MM.1S (cell line): ENCODE data around the gene DCLRE1B.
A peak's percentile ranks its signal among the peaks of the same experiment; 100 is the strongest.

ENCODE experiments used
- DNase-seq: peaks from one replicate; pipeline ENCODE4 v3.0.0-alpha.2; 2015
- H2AFZ ChIP-seq: fragments of 300-600 bp; sonication (generic); 2 replicates; pipeline ENCODE4 v1.6.0; 2016; ENCODE audit warnings: antibody characterized with exemption, low read length
- H3F3A ChIP-seq: fragments of 300-600 bp; sonication (generic); 2 replicates; pipeline ENCODE4 v1.6.1; 2016; ENCODE audit warnings: mild to moderate bottlenecking, antibody characterized with exemption, low read length, moderate library complexity, mixed read lengths; ENCODE audit not compliant: insufficient read depth
- H3K27ac ChIP-seq: fragments of 300-600 bp; sonication (generic); 2 replicates; pipeline ENCODE4 v1.5.1; 2016; ENCODE audit warnings: mild to moderate bottlenecking, low read length
- H3K27me3 ChIP-seq: fragments of 300-600 bp; sonication (generic); replicated peaks from 2 replicates; pipeline ENCODE4 v1.6.0; 2016; ENCODE audit warnings: low read length; ENCODE audit not compliant: insufficient read depth
- H3K36me3 ChIP-seq: fragments of 300-600 bp; sonication (generic); replicated peaks from 2 replicates; pipeline ENCODE4 v1.6.1; 2016; ENCODE audit warnings: mild to moderate bottlenecking, low read length, mixed read lengths; ENCODE audit not compliant: insufficient read depth
- H3K4me1 ChIP-seq: fragments of 300-600 bp; sonication (generic); 2 replicates; pipeline ENCODE4 v1.6.1; 2016; ENCODE audit warnings: low read length, mixed read lengths
- H3K4me2 ChIP-seq: fragments of 300-600 bp; sonication (generic); 2 replicates; pipeline ENCODE4 v1.6.0; 2016; ENCODE audit warnings: low read depth, low read length
- H3K4me3 ChIP-seq: fragments of 300-600 bp; sonication (generic); 2 replicates; pipeline ENCODE4 v1.5.1; 2016; ENCODE audit warnings: low read length, mixed read lengths
- H3K79me2 ChIP-seq: fragments of 300-600 bp; sonication (generic); 2 replicates; pipeline ENCODE4 v1.6.1; 2016; ENCODE audit warnings: mixed run types, low read length, mixed read lengths
- H3K9ac ChIP-seq: fragments of 300-600 bp; sonication (generic); 2 replicates; pipeline ENCODE4 v1.6.1; 2016; ENCODE audit warnings: low read length, mixed read lengths
- H3K9me2 ChIP-seq: fragments of 300-600 bp; sonication (generic); replicated peaks from 2 replicates; pipeline ENCODE4 v1.6.1; 2016; ENCODE audit warnings: mild to moderate bottlenecking, low read length, mixed read lengths; ENCODE audit not compliant: insufficient read depth
- H3K9me3 ChIP-seq: fragments of 300-600 bp; sonication (generic); replicated peaks from 2 replicates; pipeline ENCODE4 v1.6.1; 2016; ENCODE audit warnings: mild to moderate bottlenecking, low read length, mixed read lengths; ENCODE audit not compliant: insufficient read depth
- H4K20me1 ChIP-seq: fragments of 300-600 bp; sonication (generic); 2 replicates; pipeline ENCODE4 v1.6.1; 2016; ENCODE audit warnings: mild to moderate bottlenecking, low read length, moderate library complexity, mixed read lengths; ENCODE audit not compliant: insufficient read depth
- EZH2 ChIP-seq: fragments of 300-600 bp; sonication (generic); optimal IDR thresholded peaks from 2 replicates; pipeline ENCODE3; 2017; ENCODE audit warnings: low read depth, mild to moderate bottlenecking, antibody characterized with exemption, low read length, mixed read lengths
- EZH2phosphoT487 ChIP-seq: fragments of 300-600 bp; sonication (generic); IDR thresholded peaks from 2 replicates; pipeline ENCODE4 v1.6.1; 2018; ENCODE audit warnings: antibody characterized with exemption, low read length
- TF ChIP-seq, protein P1 (sequence below): fragments of 300-600 bp; sonication (generic); IDR thresholded peaks from 2 replicates; pipeline ENCODE4 v1.5.1; 2016; ENCODE audit warnings: antibody characterized with exemption, low read length, mixed read lengths

Gene DCLRE1B

DNA sequence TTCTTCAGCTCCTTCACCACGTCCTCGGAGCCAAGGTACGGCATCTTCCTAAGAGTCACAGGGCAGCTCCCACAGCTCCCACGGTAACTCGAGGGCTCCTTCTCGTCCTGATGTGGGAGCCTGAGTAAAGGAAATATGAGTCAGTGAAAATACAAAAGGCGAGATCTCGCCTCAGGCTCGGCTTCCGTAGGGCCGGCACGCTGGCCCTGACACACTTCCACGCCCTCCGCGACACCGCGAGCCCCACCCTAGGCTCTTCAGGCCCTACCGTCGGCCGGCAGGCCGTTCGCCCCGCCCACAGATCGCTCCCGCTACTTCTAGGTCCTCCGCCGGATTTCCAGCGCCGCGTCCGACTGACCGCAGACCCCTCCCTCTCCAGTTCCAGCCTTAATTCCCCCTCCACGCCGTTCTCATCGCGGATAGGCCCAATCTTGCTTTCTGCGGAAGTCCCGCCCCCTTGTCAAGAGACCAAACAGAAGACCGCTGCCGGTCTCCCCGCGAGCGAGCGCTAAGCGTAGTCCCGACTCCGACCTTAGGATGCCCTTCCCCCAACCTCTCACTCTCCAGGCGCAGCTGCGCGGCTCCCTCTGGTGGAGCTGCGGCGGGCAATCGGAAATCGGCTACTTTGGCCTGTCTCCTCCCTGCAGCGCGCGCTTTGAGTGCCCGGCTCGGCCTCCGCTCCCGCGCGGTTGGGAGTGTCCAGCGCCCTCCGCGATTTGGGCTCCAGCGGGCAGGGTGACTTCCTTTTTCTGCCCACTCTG is at the start of gene DCLRE1B, which contains the start of gene AP4B1:
Gene DCLRE1B (plus strand): TSS at position 653 of the 761 bp plus-strand sequence. CDS start 261 bp downstream, outside the sequence.
Gene AP4B1 (minus strand): TSS at position 126 of the 761 bp plus-strand sequence. CDS start 82 bp downstream, at position 44.
- no peaks in the 10 kb centered on the region for H3K36me3 ChIP-seq
- H3K9ac ChIP-seq: peak within 1 kb of the TSS; percentile 81
- H3K9me2 ChIP-seq: no peaks in the 10 kb centered on the region
- peak within 1 kb of the TSS; percentile 75 for H2AFZ ChIP-seq
- no peaks in the 10 kb centered on the region for H3F3A ChIP-seq
- DNase-seq: peak; percentile 96
- H3K4me2 ChIP-seq: peak within 1 kb of the TSS; percentile 63
- no peaks in the 10 kb centered on the region for H3K9me3 ChIP-seq
- TF ChIP-seq, protein P1, sequence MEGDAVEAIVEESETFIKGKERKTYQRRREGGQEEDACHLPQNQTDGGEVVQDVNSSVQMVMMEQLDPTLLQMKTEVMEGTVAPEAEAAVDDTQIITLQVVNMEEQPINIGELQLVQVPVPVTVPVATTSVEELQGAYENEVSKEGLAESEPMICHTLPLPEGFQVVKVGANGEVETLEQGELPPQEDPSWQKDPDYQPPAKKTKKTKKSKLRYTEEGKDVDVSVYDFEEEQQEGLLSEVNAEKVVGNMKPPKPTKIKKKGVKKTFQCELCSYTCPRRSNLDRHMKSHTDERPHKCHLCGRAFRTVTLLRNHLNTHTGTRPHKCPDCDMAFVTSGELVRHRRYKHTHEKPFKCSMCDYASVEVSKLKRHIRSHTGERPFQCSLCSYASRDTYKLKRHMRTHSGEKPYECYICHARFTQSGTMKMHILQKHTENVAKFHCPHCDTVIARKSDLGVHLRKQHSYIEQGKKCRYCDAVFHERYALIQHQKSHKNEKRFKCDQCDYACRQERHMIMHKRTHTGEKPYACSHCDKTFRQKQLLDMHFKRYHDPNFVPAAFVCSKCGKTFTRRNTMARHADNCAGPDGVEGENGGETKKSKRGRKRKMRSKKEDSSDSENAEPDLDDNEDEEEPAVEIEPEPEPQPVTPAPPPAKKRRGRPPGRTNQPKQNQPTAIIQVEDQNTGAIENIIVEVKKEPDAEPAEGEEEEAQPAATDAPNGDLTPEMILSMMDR: peak; percentile 40
- TF ChIP-seq EZH2phosphoT487: no peak
- peak within 1 kb of the TSS; percentile 72; the same call in 1 of the 2 replicates for H3K27ac ChIP-seq
- H3K79me2 ChIP-seq: peaks cover 15% of the 10 kb centered on the region
- H3K4me3 ChIP-seq: peak within 1 kb of the TSS; percentile 87
- no peaks in the 10 kb centered on the region for H4K20me1 ChIP-seq
- H3K4me1 ChIP-seq: 0 out of 2 replicates have a peak, but pooled peaks cover 5% of the 10 kb centered on the region
- H3K27me3 ChIP-seq: no peaks in the 10 kb centered on the region

DNA sequence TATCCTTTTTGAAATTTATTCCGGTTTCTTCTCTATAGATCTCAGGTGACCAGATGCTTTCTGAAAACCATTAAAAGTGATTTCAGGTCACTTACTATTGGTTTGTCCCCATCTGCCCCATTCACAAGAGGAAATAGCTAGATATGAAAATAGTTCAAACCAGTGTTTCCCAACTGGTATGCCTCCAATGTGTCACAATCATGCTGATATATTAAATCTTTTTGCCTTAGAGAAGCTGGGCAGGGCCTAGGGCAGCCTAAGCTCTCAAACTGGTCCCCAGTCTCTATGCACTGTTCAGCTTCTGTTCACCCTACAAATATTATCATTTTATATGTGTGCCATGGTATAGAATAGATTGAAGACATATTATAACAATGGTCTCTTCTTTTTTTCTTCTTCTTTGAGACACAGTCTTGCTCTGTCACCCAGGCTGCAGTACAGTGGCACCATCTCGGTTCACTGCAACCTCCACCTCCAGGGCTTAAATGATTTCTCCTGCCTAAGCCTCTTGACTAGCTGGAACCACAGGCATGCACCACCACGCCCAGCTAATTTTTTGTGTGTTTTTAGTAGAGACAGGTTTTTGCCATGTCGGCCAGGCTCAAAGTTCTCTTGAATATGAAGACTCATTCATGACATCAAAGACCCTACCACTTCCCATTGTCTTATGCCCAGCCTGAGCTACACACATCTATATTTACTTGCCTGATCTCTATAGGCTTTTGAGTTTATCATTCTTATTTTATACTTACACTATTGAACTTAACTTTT is 49.3 kb upstream of the DCLRE1B start:
- Histone ChIP-seq H3F3A (peaks cover 17% of the 10 kb centered on the region), H3K27me3 (no peaks in the 10 kb centered on the region), H3K9me3 (no peaks in the 10 kb centered on the region), H3K4me1 (peaks cover 14% of the 10 kb centered on the region), H3K4me2 (no peak overlapping the region), H3K4me3 (no peak overlapping the region), H4K20me1 (no peaks in the 10 kb centered on the region), H3K9me2 (no peaks in the 10 kb centered on the region), H3K36me3 (no peaks in the 10 kb centered on the region), H3K27ac (no peak overlapping the region), H3K79me2 (no peaks in the 10 kb centered on the region), H2AFZ (no peak overlapping the region), H3K9ac (no peak overlapping the region)
- no peak for TF ChIP-seq EZH2
- TF ChIP-seq EZH2phosphoT487: no peak
- TF ChIP-seq, protein P1: no peak
- DNase-seq: no peak

DNA sequence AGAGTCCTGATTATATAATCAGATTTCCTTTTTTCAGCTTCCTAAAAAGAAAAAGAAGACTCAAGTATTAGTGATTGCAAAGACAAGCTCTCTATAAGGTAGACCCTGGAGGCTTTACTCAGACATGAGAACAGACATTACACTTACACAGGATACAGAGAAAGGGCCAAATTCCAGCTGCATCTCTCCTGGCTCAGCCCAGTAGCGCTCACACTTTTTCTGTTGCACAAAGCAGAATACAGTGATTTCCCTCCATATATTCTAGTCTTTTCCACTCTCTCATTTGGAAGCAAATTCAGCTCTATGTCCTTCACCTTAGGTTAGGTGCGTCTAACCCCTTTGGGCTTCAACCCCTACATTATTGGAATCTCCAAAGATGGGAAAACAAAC is 48.7 kb upstream of the DCLRE1B start:
- H3K9me2 ChIP-seq: no peaks in the 10 kb centered on the region
- no peaks in the 10 kb centered on the region for H3K79me2 ChIP-seq
- no peak overlapping the region for H3K4me3 ChIP-seq
- DNase-seq: no peak
- peaks cover 17% of the 10 kb centered on the region for H3F3A ChIP-seq
- no peaks in the 10 kb centered on the region for H3K36me3 ChIP-seq
- TF ChIP-seq EZH2 (no peak), EZH2phosphoT487 (no peak)
- TF ChIP-seq, protein P1: no peak
- no peak overlapping the region for H3K9ac ChIP-seq
- no peak overlapping the region for H3K4me2 ChIP-seq
- H4K20me1 ChIP-seq: no peaks in the 10 kb centered on the region
- H3K9me3 ChIP-seq: no peaks in the 10 kb centered on the region
- peaks cover 14% of the 10 kb centered on the region for H3K4me1 ChIP-seq
- H2AFZ ChIP-seq: no peak overlapping the region
- H3K27me3 ChIP-seq: no peaks in the 10 kb centered on the region
- H3K27ac ChIP-seq: no peak overlapping the region
